A549 (cell line): ENCODE results near the gene ST3GAL6. TPM values are rescaled to one million over a fixed set of nuclear protein-coding genes. Genes with fewer than 3 reads are reported as not detected.
"Not testable (repeated sequence)": the region's sequence is repeated elsewhere in the genome, so short reads cannot be mapped to it uniquely, and the experiment has no call there.

Experiments
- ATAC-seq, 2 experiments: fragments of 200-7000 bp in 1 of 2; fragments of >200 bp in 1 of 2; cut with Nextera tagmentation in 1 of 2; cut with Tn5 transposase in 1 of 2; 3 replicates each; pipeline versions ENCODE4 v1.8.0 to v1.9.1; 2018 to 2020; ENCODE audit warnings: mild to moderate bottlenecking in 1 of 2, moderate library complexity in 1 of 2
- CTCF ChIA-PET: fragments of 300-600 bp; sonication (Branson Sonifier 250); formaldehyde crosslinking; extraction: SDS; loops from one replicate; lab custom pipeline; 2021; ENCODE audit warnings: antibody characterized with exemption, inconsistent platforms; lab: Yijun Ruan, JAX
- POLR2A ChIA-PET: fragments of 350-600 bp; formaldehyde crosslinking; extraction: SDS; loops from one replicate; lab custom pipeline; 2021; ENCODE audit warnings: antibody characterized with exemption, inconsistent platforms; lab: Yijun Ruan, JAX
- DNase-seq, 2 experiments: peaks; one replicate each; pipeline versions ENCODE4 v3.0.0 to v3.0.0-alpha.2; 2011 to 2016; ENCODE audit warnings: low read depth in 1 of 2, low spot score in 1 of 2
- FAIRE-seq: peaks from 2 replicates; lab custom pipeline; 2011; peaks lifted over from hg19 to GRCh38; lab: Jason Lieb, UNC
- H3K27ac ChIP-seq, 2 experiments: fragments of >200 bp; sonication (Bioruptor Twin); formaldehyde crosslinking; 3 replicates each; pipeline ENCODE4 v1.5.1; 2016 to 2017
- H3K4me1 ChIP-seq: fragments of >200 bp; sonication (Bioruptor Twin); formaldehyde crosslinking; 3 replicates; pipeline ENCODE4 v1.6.1; 2016
- H3K4me2 ChIP-seq: fragments of >200 bp; sonication (Bioruptor Twin); formaldehyde crosslinking; 3 replicates; pipeline ENCODE4 v1.6.1; 2016
- H3K4me3 ChIP-seq: fragments of >200 bp; sonication (Bioruptor Twin); formaldehyde crosslinking; 3 replicates; pipeline ENCODE4 v1.5.1; 2016
- H3K9me3 ChIP-seq: fragments of >200 bp; sonication (Bioruptor Twin); formaldehyde crosslinking; 3 replicates; pipeline ENCODE4 v1.6.1; 2016
- E2F6 ChIP-seq: IDR thresholded peaks from 2 replicates; pipeline ENCODE4 v1.6.1; 2012; ENCODE audit warnings: low read depth, borderline replicate concordance
- EHMT2 ChIP-seq: fragments of 200-600 bp; sonication (generic); IDR thresholded peaks from 2 replicates; pipeline ENCODE4 v1.6.1; 2016; ENCODE audit warnings: antibody characterized with exemption, low read depth, mild to moderate bottlenecking, moderate library complexity
- EP300 ChIP-seq, 2 experiments: fragments of >200 bp; sonication (Bioruptor Twin); formaldehyde crosslinking; IDR thresholded peaks; 2 replicates in 1 of 2; 3 replicates in 1 of 2; pipeline ENCODE4 v1.6.1; 2016 to 2017
- FOSB ChIP-seq: fragments of 250-450 bp; sonication (Bioruptor Pico); IDR thresholded peaks from 2 replicates; pipeline ENCODE4 v1.5.0; 2020; ENCODE audit warnings: mild to moderate bottlenecking, moderate library complexity
- FOXS1 ChIP-seq: fragments of 250-450 bp; sonication (Bioruptor Pico); IDR thresholded peaks from 2 replicates; pipeline ENCODE4 v1.5.0; 2020; ENCODE audit warnings: mild to moderate bottlenecking, moderate library complexity
- JUN ChIP-seq, 2 experiments: fragments of >200 bp; sonication (Bioruptor Twin); formaldehyde crosslinking; IDR thresholded peaks; 2 replicates in 1 of 2; 3 replicates in 1 of 2; pipeline ENCODE4 v1.6.1; 2016 to 2017
- KDM1A ChIP-seq: fragments of 200-600 bp; sonication (generic); IDR thresholded peaks from 2 replicates; pipeline ENCODE4 v1.6.1; 2016; ENCODE audit warnings: low read depth, mild to moderate bottlenecking
- KDM5A ChIP-seq: fragments of 200-600 bp; sonication (generic); IDR thresholded peaks from 2 replicates; pipeline ENCODE4 v1.6.1; 2016; ENCODE audit warnings: antibody characterized with exemption, mild to moderate bottlenecking
- MAZ ChIP-seq: fragments of 150-350 bp; IDR thresholded peaks from 2 replicates; pipeline ENCODE4 v1.6.1; 2014; ENCODE audit warnings: antibody characterized with exemption, low read depth, low read length, borderline replicate concordance
- POLR2AphosphoS2 ChIP-seq: conservative IDR thresholded peaks from 2 replicates; pipeline ENCODE4 v1.6.1; 2012; ENCODE audit warnings: low read length, improper control_type of control experiment, inconsistent platforms
- RAD21 ChIP-seq, 2 experiments: fragments of >200 bp in 1 of 2; sonication (Bioruptor Twin) in 1 of 2; formaldehyde crosslinking in 1 of 2; IDR thresholded peaks in 1 of 2; conservative IDR thresholded peaks in 1 of 2; 2 replicates in 1 of 2; 3 replicates in 1 of 2; pipeline ENCODE4 v1.6.1; 2012 to 2018; ENCODE audit warnings: inconsistent platforms in 1 of 2
- SMC3 ChIP-seq: fragments of >200 bp; sonication (Bioruptor Twin); formaldehyde crosslinking; IDR thresholded peaks from 3 replicates; pipeline ENCODE4 v1.6.1; 2018; ENCODE audit warnings: inconsistent platforms
- TFCP2L1 ChIP-seq: fragments of 250-450 bp; sonication (Bioruptor Pico); IDR thresholded peaks from 2 replicates; pipeline ENCODE4 v1.5.0; 2021; ENCODE audit warnings: mild to moderate bottlenecking
- ZSCAN20 ChIP-seq: fragments of 250-450 bp; sonication (Bioruptor Pico); IDR thresholded peaks from 2 replicates; pipeline ENCODE4 v1.8.0; 2022; ENCODE audit warnings: mild to moderate bottlenecking, moderate library complexity
- WGBS: methylation state at CpG from one replicate; pipeline ENCODE4 v1.1.6; 2017; ENCODE audit errors: missing lambda C conversion rate; 5-methylcytosine and 5-hydroxymethylcytosine counted together
- polyA plus RNA-seq, 4 experiments: library from polyadenylated mRNA; depleted of rRNA in 3 of 4; stranded (reverse); fragments of >200 nt; fragmentation: RNase III in 1 of 4; extraction: RNeasy Plus Mini Kit Qiagen cat#74134 plus additional on column Dnase treatment in 1 of 4; gene quantifications; 2 replicates in 3 of 4; 3 replicates in 1 of 4; pipeline ENCODE4 v1.2.3, GENCODE V29; 2011 to 2017

The ST3GAL6 gene
- polyA plus RNA-seq, 2 of the 4 experiments (the other 2 are of a cell fraction) = 1.1 to 1.4 TPM

- WGBS = 93% methylated on average over 6 of the region's 6 CpGs
- no peak for TF ChIP-seq TFCP2L1 (CRISPR knock-in tag)
- peak in 1 of 2 experiments; percentile 19; a peak in 1 of 5 replicates for TF ChIP-seq RAD21 (conservative IDR thresholded peaks at IDR 0.05 in 1 of 2, IDR thresholded peaks at IDR 0.05 in 1 of 2)
- TF ChIP-seq MAZ = no peak
- TF ChIP-seq, all 56 proteins: peak for 1
- ATAC-seq (peak in 1 of 2 experiments; percentile 23; a peak in 3 of 6 replicates), DNase-seq (no peak), FAIRE-seq (no peak)
- CTCF ChIA-PET = interaction anchor here (0.7 to 1.8 kb wide), 4 partner anchors 9 to 170 kb away, joined by 3 to 8 read pairs (median 4); no protein-coding TSS in a partner anchor
- H3K9me3 ChIP-seq = no peaks in the 10 kb centered on the region
- H3K4me1 ChIP-seq = peaks cover 40% of the 10 kb centered on the region
- H3K27ac ChIP-seq = peak overlapping the region in 1 of 2 experiments; percentile 18; a peak in 1 of 6 replicates
- POLR2A ChIA-PET = no interaction called here
- H3K4me3 ChIP-seq = no peak overlapping the region
- H3K4me2 ChIP-seq = no peak overlapping the region
Observed at GRCh38 chr3:98824256-98824655, 61.1 kb downstream of the ST3GAL6 start.

GRCh38 chr3:98826126-98826525 is 63.0 kb downstream of the ST3GAL6 start:
- DNase-seq (no peak), ATAC-seq (peak; percentile 28 to 31; a peak in 4 of 6 replicates)
- H3K4me3 ChIP-seq = no peak overlapping the region
- H3K4me1 ChIP-seq = peaks cover 36% of the 10 kb centered on the region
- H3K4me2 ChIP-seq = 0 out of 3 replicates have a peak overlapping the region, but pooled peaks have one; percentile 15
- TF ChIP-seq POLR2AphosphoS2 (0 out of 2 replicates have a peak, but pooled peaks have one; percentile 70), EHMT2 (no peak)
- TF ChIP-seq, all 56 proteins: peak for 1
- Histone ChIP-seq H3K27ac (peak overlapping the region in 1 of 2 experiments; percentile 38; a peak in 3 of 6 replicates), H3K9me3 (0 out of 3 replicates have a peak, but pooled peaks cover 3% of the 10 kb centered on the region)
- WGBS = 78% methylated on average over 3 of the region's 3 CpGs
- FAIRE-seq = no peak
- CTCF ChIA-PET = interaction anchor here (0.6 to 2.3 kb wide), 4 partner anchors 8 to 347 kb away, joined by 3 to 12 read pairs (median 8); no protein-coding TSS in a partner anchor
- POLR2A ChIA-PET = interaction anchor here (0.5 kb wide), 1 partner anchor 76 kb away, joined by 3 read pairs; the partner anchor contains the start of gene DCBLD2

- Histone ChIP-seq H3K27ac (0 out of 6 replicates have a peak overlapping the region, but pooled peaks of 1 of the 2 experiments have one; percentile 6), H3K4me1 (peaks cover 36% of the 10 kb centered on the region), H3K4me3 (no peak overlapping the region), H3K9me3 (0 out of 3 replicates have a peak, but pooled peaks cover 6% of the 10 kb centered on the region), H3K4me2 (0 out of 3 replicates have a peak overlapping the region, but pooled peaks have one; percentile 1)
- ChIA-PET CTCF (interaction anchor here (0.9 to 2.3 kb wide), 6 partner anchors 10 to 346 kb away, joined by 3 to 12 read pairs (median 4); no protein-coding TSS in a partner anchor), POLR2A (no interaction called here)
- ATAC-seq (no peak), FAIRE-seq (no peak)
- 71% methylated on average over 1 of the region's 1 CpG for WGBS
- TF ChIP-seq EP300 (IDR thresholded peaks at IDR 0.05) = no peak
- no peak for TF ChIP-seq E2F6
- no peak for TF ChIP-seq FOXS1
- TF ChIP-seq, all 56 proteins: peak for 0
- DNase-seq = no peak
Observed at GRCh38 chr3:98827221-98827920, 64.2 kb downstream of the ST3GAL6 start.

GRCh38 chr3:98829246-98829832 is 66.2 kb downstream of the ST3GAL6 start:
- POLR2A ChIA-PET = no interaction called here
- H3K27ac ChIP-seq = no peak overlapping the region
- no peak for TF ChIP-seq ZSCAN20
- TF ChIP-seq KDM5A = no peak
- 0 out of 2 replicates have a peak, but pooled peaks have one; percentile 40 for TF ChIP-seq KDM1A
- no peak for TF ChIP-seq SMC3
- no peak for TF ChIP-seq FOSB (CRISPR knock-in tag)
- TF ChIP-seq JUN (IDR thresholded peaks at IDR 0.05) = peak in 1 of 2 experiments; percentile 46; a peak in 2 of 5 replicates
- TF ChIP-seq, all 56 proteins: peak for 2
- no peak overlapping the region for H3K4me2 ChIP-seq
- peak; percentile 49 for FAIRE-seq
- 100% methylated on average over 1 of the region's 1 CpG for WGBS
- ATAC-seq = peak; percentile 20 to 22; a peak in 3 of 6 replicates
- peaks cover 36% of the 10 kb centered on the region for H3K4me1 ChIP-seq
- DNase-seq = no peak
- H3K9me3 ChIP-seq = 0 out of 3 replicates have a peak, but pooled peaks cover 12% of the 10 kb centered on the region
- no peak overlapping the region for H3K4me3 ChIP-seq
- CTCF ChIA-PET = interaction anchor here (1.9 kb wide), 1 partner anchor 12 kb away, joined by 7 read pairs; no protein-coding TSS in a partner anchor

- FAIRE-seq, DNase-seq, H3K4me3 ChIP-seq, H3K4me2 ChIP-seq, H3K27ac ChIP-seq: not testable (repeated sequence)
- 89% methylated on average over 5 of the region's 5 CpGs for WGBS
- ChIA-PET CTCF (interaction anchor here (0.7 to 1.9 kb wide), 2 partner anchors 14 to 163 kb away, joined by 3 to 7 read pairs; no protein-coding TSS in a partner anchor), POLR2A (interaction anchor here (1.0 kb wide), 1 partner anchor 70 kb away, joined by 3 read pairs; the partner anchor contains the start of gene DCBLD2)
- H3K9me3 ChIP-seq = 0 out of 3 replicates have a peak, but pooled peaks cover 12% of the 10 kb centered on the region
- ATAC-seq = peak in 1 of 2 experiments; percentile 4; a peak in 1 of 6 replicates
- peaks cover 21% of the 10 kb centered on the region for H3K4me1 ChIP-seq
Observed at GRCh38 chr3:98831060-98831459, 67.9 kb downstream of the ST3GAL6 start.
